Tongue (tissue), 2 donors: ENCODE measurements around the gene KRTAP10-12. TPM values are rescaled to one million over a fixed set of nuclear protein-coding genes. Genes with fewer than 3 reads are reported as not detected.
"Not testable (repeated sequence)": the region's sequence is repeated elsewhere in the genome, so short reads cannot be mapped to it uniquely, and the experiment has no call there.

ENCODE experiments used
- DNase-seq: peaks from one replicate; pipeline ENCODE4 v3.0.0-alpha.2; 2015
- total RNA-seq: library from RNA; depleted of rRNA; stranded (reverse); fragments of >200 nt; gene quantifications from one replicate; pipeline ENCODE4 v1.2.3, GENCODE V29; 2014

The KRTAP10-12 gene
- total RNA-seq = not detected

- DNase-seq = not testable (repeated sequence)
Measured at GRCh38 chr21:44697172-44697810, at the start of gene KRTAP10-12. TSS of gene KRTAP10-12 (plus strand) at chr21:44697172. CDS start at chr21:44697202, 30 bp downstream.

GRCh38 chr21:44647222-44647552 is 49.8 kb upstream of the KRTAP10-12 start:
- peak; percentile 63 for DNase-seq

GRCh38 chr21:44648557-44649311 is 48.2 kb upstream of the KRTAP10-12 start:
- DNase-seq = no peak

- DNase-seq = no peak
Measured at GRCh38 chr21:44649521-44650100, 47.4 kb upstream of the KRTAP10-12 start.

GRCh38 chr21:44650265-44650972 is 46.6 kb upstream of the KRTAP10-12 start:
- DNase-seq = no peak

GRCh38 chr21:44650973-44651675 is 45.8 kb upstream of the KRTAP10-12 start:
- no peak for DNase-seq

GRCh38 chr21:44653123-44653522 is 43.8 kb upstream of the KRTAP10-12 start:
- no peak for DNase-seq

GRCh38 chr21:44653656-44654575 is 43.1 kb upstream of the KRTAP10-12 start:
- no peak for DNase-seq

- no peak for DNase-seq
Measured at GRCh38 chr21:44654576-44655175, 42.3 kb upstream of the KRTAP10-12 start, which contains the start of gene KRTAP12-4. TSS of gene KRTAP12-4 (minus strand) at chr21:44654659. CDS start at chr21:44654614, 45 bp downstream.

- no peak for DNase-seq
Measured at GRCh38 chr21:44656868-44657267, 40.1 kb upstream of the KRTAP10-12 start.

- peak; percentile 1 for DNase-seq
Measured at GRCh38 chr21:44657635-44658540, 39.1 kb upstream of the KRTAP10-12 start, which contains the start of gene KRTAP12-3. TSS of gene KRTAP12-3 (plus strand) at chr21:44657932. CDS start at chr21:44657980, 48 bp downstream.

GRCh38 chr21:44658541-44658910 is 38.4 kb upstream of the KRTAP10-12 start:
- no peak for DNase-seq

GRCh38 chr21:44658913-44659595 is 37.9 kb upstream of the KRTAP10-12 start:
- DNase-seq = no peak

- not testable (repeated sequence) for DNase-seq
Measured at GRCh38 chr21:44661567-44661966, 35.4 kb upstream of the KRTAP10-12 start.

GRCh38 chr21:44664691-44665090 is 32.3 kb upstream of the KRTAP10-12 start:
- DNase-seq = no peak

- DNase-seq = peak; percentile 53
Measured at GRCh38 chr21:44666401-44667320, 30.3 kb upstream of the KRTAP10-12 start, which contains the start of gene KRTAP12-2. TSS of gene KRTAP12-2 (minus strand) at chr21:44666927. CDS start at chr21:44666886, 41 bp downstream.

GRCh38 chr21:44667612-44668011 is 29.4 kb upstream of the KRTAP10-12 start:
- DNase-seq = no peak
